Measurements from ENCODE around the gene EGLN3. TPM values are rescaled to one million over a fixed set of nuclear protein-coding genes. Genes with fewer than 3 reads are reported as not detected.

Gene EGLN3
- total RNA-seq, 1 donor from 2014 or later: 10.3 TPM

- intact Hi-C loops (cut with DNase I): no loop called here
- no peaks in the 10 kb centered on the region for H3K27me3 ChIP-seq
- TF ChIP-seq POLR2AphosphoS5 (IDR thresholded peaks at IDR 0.05; ENCODE audit: insufficient read depth in 1 of 2, low read depth in 1 of 2): no peak
- TF ChIP-seq, protein P1, sequence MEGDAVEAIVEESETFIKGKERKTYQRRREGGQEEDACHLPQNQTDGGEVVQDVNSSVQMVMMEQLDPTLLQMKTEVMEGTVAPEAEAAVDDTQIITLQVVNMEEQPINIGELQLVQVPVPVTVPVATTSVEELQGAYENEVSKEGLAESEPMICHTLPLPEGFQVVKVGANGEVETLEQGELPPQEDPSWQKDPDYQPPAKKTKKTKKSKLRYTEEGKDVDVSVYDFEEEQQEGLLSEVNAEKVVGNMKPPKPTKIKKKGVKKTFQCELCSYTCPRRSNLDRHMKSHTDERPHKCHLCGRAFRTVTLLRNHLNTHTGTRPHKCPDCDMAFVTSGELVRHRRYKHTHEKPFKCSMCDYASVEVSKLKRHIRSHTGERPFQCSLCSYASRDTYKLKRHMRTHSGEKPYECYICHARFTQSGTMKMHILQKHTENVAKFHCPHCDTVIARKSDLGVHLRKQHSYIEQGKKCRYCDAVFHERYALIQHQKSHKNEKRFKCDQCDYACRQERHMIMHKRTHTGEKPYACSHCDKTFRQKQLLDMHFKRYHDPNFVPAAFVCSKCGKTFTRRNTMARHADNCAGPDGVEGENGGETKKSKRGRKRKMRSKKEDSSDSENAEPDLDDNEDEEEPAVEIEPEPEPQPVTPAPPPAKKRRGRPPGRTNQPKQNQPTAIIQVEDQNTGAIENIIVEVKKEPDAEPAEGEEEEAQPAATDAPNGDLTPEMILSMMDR (IDR thresholded peaks at IDR 0.05): no peak
- TF ChIP-seq POLR2A (IDR thresholded peaks at IDR 0.05): no peak
- H3K4me1 ChIP-seq: peaks cover 9% of the 10 kb centered on the region
- H3K9me3 ChIP-seq: no peaks in the 10 kb centered on the region
- H3K36me3 ChIP-seq: no peaks in the 10 kb centered on the region
- no peak overlapping the region for H3K4me3 ChIP-seq
- no peak for DNase-seq (ENCODE audit: extremely low spot score in 2 of 2)
- H3K27ac ChIP-seq: no peak overlapping the region
These were observed 42.4 kb upstream of the EGLN3 start for GRCh38 chr14:33993246-33993645.

DNA sequence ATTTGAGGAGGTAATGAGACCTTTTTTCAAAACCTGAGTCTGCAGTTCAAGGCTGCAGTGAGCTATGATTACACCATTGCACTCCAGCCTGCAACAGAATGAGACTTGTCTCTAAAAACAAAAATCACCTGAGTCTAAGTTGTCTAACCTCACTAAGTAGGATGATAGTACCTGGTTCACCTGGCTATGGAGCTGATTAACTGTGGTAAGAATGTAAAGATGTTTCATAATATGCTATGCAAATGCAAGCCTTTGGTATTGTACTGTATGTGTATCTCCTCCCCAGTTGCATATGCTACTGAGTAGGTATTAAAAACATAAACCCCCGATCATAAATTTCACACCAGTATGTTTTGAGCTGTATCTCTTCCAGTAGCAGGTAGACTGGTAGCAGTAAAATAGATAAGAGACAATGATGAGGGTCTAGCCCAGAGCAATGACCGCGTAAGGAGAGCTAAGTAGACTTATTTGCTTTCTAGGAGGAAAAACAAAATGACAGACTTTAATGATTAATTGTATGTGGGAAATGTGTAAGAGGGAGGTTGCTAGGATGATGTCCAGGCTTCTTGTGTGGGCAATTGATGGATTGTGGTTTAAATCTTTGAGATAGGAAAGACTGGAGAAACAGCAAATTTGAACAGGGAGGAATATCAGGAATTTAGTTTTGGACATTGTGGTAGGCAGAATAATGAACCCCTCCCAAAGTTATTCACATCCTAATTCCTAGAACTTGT lies 41.6 kb upstream of the EGLN3 start:
- Histone ChIP-seq H3K4me3 (no peak overlapping the region), H3K27me3 (no peaks in the 10 kb centered on the region), H3K4me1 (peaks cover 9% of the 10 kb centered on the region), H3K36me3 (no peaks in the 10 kb centered on the region), H3K27ac (no peak overlapping the region), H3K9me3 (no peaks in the 10 kb centered on the region)
- intact Hi-C loops (cut with DNase I): no loop called here
- TF ChIP-seq, protein P1 (IDR thresholded peaks at IDR 0.05): no peak
- no peak for TF ChIP-seq POLR2AphosphoS5 (IDR thresholded peaks at IDR 0.05; ENCODE audit: insufficient read depth in 1 of 2, low read depth in 1 of 2)
- no peak for TF ChIP-seq POLR2A (IDR thresholded peaks at IDR 0.05)
- DNase-seq (ENCODE audit: extremely low spot score in 2 of 2): no peak

DNA sequence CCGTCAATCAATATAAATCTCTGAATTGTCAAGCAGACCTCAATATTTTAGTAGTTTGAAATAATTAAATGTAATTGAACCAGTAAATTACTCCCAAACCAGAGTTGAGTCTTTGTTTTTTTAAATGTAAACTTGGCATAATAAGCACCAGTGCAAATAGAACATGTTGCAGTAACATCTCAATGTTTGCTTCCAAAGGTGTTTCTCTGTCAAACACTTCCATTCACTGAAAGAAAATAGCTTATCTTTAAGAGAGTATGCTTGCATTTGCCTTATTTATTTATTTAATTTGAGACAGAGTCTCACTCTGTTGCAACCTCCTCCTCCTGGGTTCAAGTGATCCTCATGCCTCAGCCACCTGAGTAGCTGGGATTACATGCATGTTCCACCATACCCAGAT lies 39.9 kb upstream of the EGLN3 start:
- no peak overlapping the region for H3K4me3 ChIP-seq
- H3K36me3 ChIP-seq: no peaks in the 10 kb centered on the region
- intact Hi-C loops (cut with DNase I): no loop called here
- H3K27ac ChIP-seq: no peak overlapping the region
- DNase-seq (ENCODE audit: extremely low spot score in 2 of 2): no peak
- no peaks in the 10 kb centered on the region for H3K9me3 ChIP-seq
- TF ChIP-seq POLR2AphosphoS5 (IDR thresholded peaks at IDR 0.05; ENCODE audit: insufficient read depth in 1 of 2, low read depth in 1 of 2): no peak
- no peak for TF ChIP-seq POLR2A (IDR thresholded peaks at IDR 0.05)
- TF ChIP-seq, protein P1 (IDR thresholded peaks at IDR 0.05): no peak
- H3K27me3 ChIP-seq: no peaks in the 10 kb centered on the region
- peaks cover 9% of the 10 kb centered on the region for H3K4me1 ChIP-seq

DNA sequence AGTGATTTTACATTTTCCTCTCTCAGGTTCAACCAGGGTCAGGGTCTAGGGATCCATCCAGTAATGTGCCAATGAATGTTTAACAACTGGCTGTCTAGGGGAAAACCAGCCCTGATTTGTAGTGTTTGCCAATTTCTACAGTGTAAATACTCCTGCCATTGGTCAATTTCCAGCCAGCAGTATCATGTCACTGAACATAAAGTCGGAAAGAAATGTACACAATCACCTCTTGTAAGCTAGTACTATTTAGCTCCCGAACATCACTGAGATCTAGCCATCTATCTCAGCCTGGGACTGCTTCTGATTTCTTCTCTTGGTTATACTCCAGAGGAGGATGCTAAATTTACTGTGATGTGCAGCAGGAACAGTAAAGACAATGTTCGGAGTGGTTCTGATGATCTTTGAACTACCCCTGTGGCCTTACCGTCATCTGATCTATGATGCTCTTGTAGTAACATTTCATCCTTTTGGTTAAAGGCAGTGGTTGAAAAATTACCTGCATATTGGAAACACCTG lies 36.7 kb upstream of the EGLN3 start:
- H3K27me3 ChIP-seq: no peaks in the 10 kb centered on the region
- intact Hi-C loops (cut with DNase I): no loop called here
- no peak overlapping the region for H3K27ac ChIP-seq
- H3K4me3 ChIP-seq: no peak overlapping the region
- DNase-seq (ENCODE audit: extremely low spot score in 2 of 2): no peak
- H3K4me1 ChIP-seq: peaks cover 9% of the 10 kb centered on the region
- H3K36me3 ChIP-seq: no peaks in the 10 kb centered on the region
- H3K9me3 ChIP-seq: no peaks in the 10 kb centered on the region
- TF ChIP-seq POLR2A (IDR thresholded peaks at IDR 0.05) (no peak), POLR2AphosphoS5 (IDR thresholded peaks at IDR 0.05; ENCODE audit: insufficient read depth in 1 of 2, low read depth in 1 of 2) (no peak)
- TF ChIP-seq, protein P1 (IDR thresholded peaks at IDR 0.05): no peak

GRCh38 chr14:33986804-33987203 lies 35.9 kb upstream of the EGLN3 start:
- DNase-seq (ENCODE audit: extremely low spot score in 2 of 2): no peak
- H3K27ac ChIP-seq: no peak overlapping the region

More at GRCh38 chr14:33986804-33987203, 35.9 kb upstream of the EGLN3 start:
- Histone ChIP-seq H3K9me3 (no peaks in the 10 kb centered on the region), H3K4me3 (no peak overlapping the region), H3K36me3 (no peaks in the 10 kb centered on the region), H3K4me1 (peaks cover 9% of the 10 kb centered on the region), H3K27me3 (no peaks in the 10 kb centered on the region)
- intact Hi-C loops (cut with DNase I): no loop called here
- TF ChIP-seq, protein P1 (IDR thresholded peaks at IDR 0.05): no peak
- TF ChIP-seq POLR2AphosphoS5 (IDR thresholded peaks at IDR 0.05; ENCODE audit: insufficient read depth in 1 of 2, low read depth in 1 of 2) (no peak), POLR2A (IDR thresholded peaks at IDR 0.05) (no peak)
